Natural killer cell treated with Interleukin-12 subunit alpha and Interleukin-12 subunit beta and Interleukin-15 and Interleukin-18, amount 100 ng/mL, for 72 hours (primary cell): ENCODE measurements around the gene REG1A. TPM values are rescaled to one million over a fixed set of nuclear protein-coding genes. Genes with fewer than 3 reads are reported as not detected.

Experiments
- ATAC-seq, 2 donors: fragments of 150-1000 bp; cut with Tn5 transposase in 1 of 2; sonication (Bioruptor Pico), chemical (Tn5 transposase) in 1 of 2; 2 replicates each; pipeline ENCODE4 v1.10.0; 2021
- DNase-seq: peaks from one replicate; pipeline ENCODE4 v3.0.0; 2022; ENCODE audit warnings: low spot score
- H3K27ac Mint-ChIP-seq, 2 donors: 1 replicate in 1 of 2; 2 replicates in 1 of 2; pipeline ENCODE4 v1.8.0; 2022; ENCODE audit warnings: mixed read lengths in 2 of 2, mild to moderate bottlenecking in 1 of 2, moderate library complexity in 1 of 2
- H3K27me3 Mint-ChIP-seq, 2 donors: 1 replicate in 1 of 2; 2 replicates in 1 of 2; pipeline ENCODE4 v1.8.0; 2022; ENCODE audit warnings: mixed read lengths in 2 of 2
- H3K36me3 Mint-ChIP-seq: one replicate; pipeline ENCODE4 v1.8.0; 2022; ENCODE audit warnings: mixed read lengths
- H3K4me1 Mint-ChIP-seq, 2 donors: 1 replicate in 1 of 2; 2 replicates in 1 of 2; pipeline ENCODE4 v1.8.0; 2022; ENCODE audit warnings: low read depth in 2 of 2, mixed read lengths in 2 of 2, mild to moderate bottlenecking in 1 of 2
- H3K4me3 Mint-ChIP-seq: one replicate; pipeline ENCODE4 v1.8.0; 2022; ENCODE audit warnings: mixed read lengths
- H3K9me3 Mint-ChIP-seq: 2 replicates; pipeline ENCODE4 v1.8.0; 2022; ENCODE audit warnings: mixed read lengths
- total RNA-seq, 2 donors: library from RNA; stranded (reverse); gene quantifications; one replicate each; pipeline ENCODE4 v1.2.3, GENCODE V29; 2022

Gene REG1A
- total RNA-seq, 2 donors from 2014 or later: not detected

DNA sequence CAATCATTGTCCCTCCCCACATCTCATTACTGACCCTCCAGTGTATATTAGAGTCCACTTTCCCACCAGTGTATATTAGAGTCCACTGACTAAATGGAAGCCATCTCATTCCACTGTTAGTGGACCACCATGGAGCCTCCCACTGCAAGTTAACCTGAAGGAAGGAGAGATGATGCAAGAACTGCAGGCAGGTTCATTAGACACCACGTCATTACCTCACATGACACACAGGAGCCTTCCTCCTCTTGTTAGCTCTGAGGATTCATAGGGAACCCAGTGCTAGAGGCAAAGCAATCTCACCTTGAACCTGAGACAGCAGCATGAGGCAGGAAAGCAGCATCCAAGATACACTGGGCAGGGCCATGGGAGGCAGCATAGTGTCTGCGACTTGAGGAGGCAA is 38.7 kb downstream of the REG1A start:
- Mint-ChIP-seq H3K27me3 (no peaks in the 10 kb centered on the region), H3K27ac (no peak overlapping the region), H3K4me1 (no peaks in the 10 kb centered on the region), H3K4me3 (no peak overlapping the region), H3K9me3 (peaks cover 11% of the 10 kb centered on the region), H3K36me3 (peaks cover 4% of the 10 kb centered on the region)
- DNase-seq (no peak), ATAC-seq (no peak)

DNA sequence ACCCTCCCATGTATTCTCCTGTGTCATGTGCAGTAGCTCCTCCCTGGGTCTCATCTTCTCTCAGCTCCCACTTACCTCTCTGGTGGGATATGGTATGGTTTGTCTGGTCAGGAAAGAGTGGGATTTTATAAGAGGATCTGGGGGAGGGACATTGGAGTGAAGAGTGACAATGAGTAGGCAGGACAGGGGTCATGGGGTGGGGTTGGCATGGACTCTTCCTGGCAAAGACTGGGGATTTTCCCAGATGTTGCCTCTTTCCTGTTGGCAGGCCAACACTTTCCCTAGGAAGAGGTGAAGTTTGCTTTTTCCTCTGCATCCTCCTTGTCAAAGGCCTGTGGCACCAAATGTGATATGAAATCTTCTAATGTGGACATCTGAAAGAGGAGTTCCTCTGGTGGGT is 39.4 kb downstream of the REG1A start, which contains the start of gene REG3A:
TSS of gene REG3A (minus strand) at position 101 of the 400 bp plus-strand sequence. CDS start 348 bp downstream, outside the sequence.
- Mint-ChIP-seq H3K27me3 (no peaks in the 10 kb centered on the region), H3K4me3 (no peak within 1 kb of the TSS), H3K36me3 (peaks cover 4% of the 10 kb centered on the region), H3K4me1 (no peaks in the 10 kb centered on the region), H3K27ac (no peak within 1 kb of the TSS), H3K9me3 (peaks cover 11% of the 10 kb centered on the region)
- ATAC-seq (no peak), DNase-seq (no peak)

DNA sequence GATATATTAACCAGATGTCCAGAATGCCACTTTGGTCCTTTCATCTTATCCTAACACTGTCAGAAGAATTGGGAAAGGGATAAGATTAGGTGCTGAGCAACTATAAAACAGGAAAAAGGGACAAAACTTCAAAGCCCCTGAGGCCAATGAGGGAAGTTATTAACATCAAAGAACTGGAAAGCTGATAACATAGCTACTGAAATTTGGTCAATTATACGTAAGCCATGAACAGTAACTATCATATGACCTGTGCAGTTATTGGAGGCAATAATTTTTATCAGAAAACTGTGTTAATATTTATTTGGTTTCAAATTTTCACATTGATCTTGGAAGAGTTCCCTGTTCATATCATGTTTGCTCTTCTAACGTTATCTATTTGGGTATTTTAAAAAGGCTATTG is 41.8 kb downstream of the REG1A start:
- ATAC-seq: no peak
- no peaks in the 10 kb centered on the region for H3K27me3 Mint-ChIP-seq
- H3K4me1 Mint-ChIP-seq: no peaks in the 10 kb centered on the region
- no peak for DNase-seq
- H3K9me3 Mint-ChIP-seq: peaks cover 12% of the 10 kb centered on the region
- H3K36me3 Mint-ChIP-seq: peaks cover under 1% of the 10 kb centered on the region
- H3K4me3 Mint-ChIP-seq: no peak overlapping the region
- H3K27ac Mint-ChIP-seq: no peak overlapping the region

DNA sequence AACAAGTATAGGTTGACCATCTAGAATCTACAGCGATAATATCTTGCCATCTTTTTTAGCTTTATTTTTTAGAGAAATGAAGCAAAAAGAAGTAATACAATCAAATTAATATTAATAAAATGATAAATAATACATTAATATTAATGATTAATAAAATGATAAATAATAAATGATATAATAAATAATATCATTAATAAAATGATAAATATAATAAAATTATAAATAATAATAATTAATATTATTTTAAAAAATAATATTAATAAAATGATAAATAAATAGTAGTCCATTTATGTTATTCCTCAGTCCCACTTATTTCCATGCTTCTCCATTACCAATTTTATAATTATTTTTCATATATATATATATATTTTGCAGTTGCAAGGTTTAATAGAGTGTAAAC is 42.5 kb downstream of the REG1A start:
- H3K4me3 Mint-ChIP-seq: no peak overlapping the region
- H3K27ac Mint-ChIP-seq: no peak overlapping the region
- peaks cover 11% of the 10 kb centered on the region for H3K9me3 Mint-ChIP-seq
- no peaks in the 10 kb centered on the region for H3K4me1 Mint-ChIP-seq
- DNase-seq (no peak), ATAC-seq (no peak)
- no peaks in the 10 kb centered on the region for H3K27me3 Mint-ChIP-seq
- no peaks in the 10 kb centered on the region for H3K36me3 Mint-ChIP-seq

DNA sequence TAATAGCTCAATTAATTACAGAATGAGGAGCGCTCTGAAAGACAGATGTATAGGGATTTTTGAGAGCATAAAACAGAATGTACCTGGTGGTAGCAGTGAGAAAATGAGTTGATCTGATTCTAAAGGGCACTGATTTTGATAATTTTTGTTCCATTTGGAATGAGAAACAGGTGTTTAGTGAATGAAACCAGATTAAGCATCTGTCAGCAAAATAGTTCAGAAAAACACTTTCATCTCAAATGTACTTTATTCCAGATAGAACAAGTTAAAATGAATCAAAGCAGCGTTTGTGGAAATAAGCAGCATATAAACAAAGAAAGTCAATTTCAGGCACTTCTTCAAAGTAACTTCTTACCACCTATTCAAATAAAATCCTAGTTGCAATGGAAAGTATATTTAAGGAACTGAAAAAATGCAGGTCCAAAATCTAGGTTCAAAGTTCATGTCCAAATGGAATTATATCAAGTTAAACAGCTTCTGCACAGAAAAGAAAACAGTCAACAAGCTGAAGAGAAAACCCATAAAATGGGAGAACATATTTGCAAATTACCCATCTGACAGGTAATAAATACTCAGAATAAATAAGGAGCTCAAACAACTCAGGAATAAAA is 51.2 kb downstream of the REG1A start:
- no peak overlapping the region for H3K4me3 Mint-ChIP-seq
- no peak overlapping the region for H3K27ac Mint-ChIP-seq
- H3K27me3 Mint-ChIP-seq: no peaks in the 10 kb centered on the region
- no peak for ATAC-seq
- no peaks in the 10 kb centered on the region for H3K4me1 Mint-ChIP-seq
- peaks cover 10% of the 10 kb centered on the region for H3K36me3 Mint-ChIP-seq
- H3K9me3 Mint-ChIP-seq: peaks cover 19% of the 10 kb centered on the region
- DNase-seq: no peak

Other genes with a start within 250 kb of the REG1A start
- not detected for gene REG3G, start 94.8 kb upstream of the REG1A start, total RNA-seq
- not detected for gene REG1B, start 32.5 kb upstream of the REG1A start, total RNA-seq
- gene REG3A, start 39.3 kb downstream of the REG1A start, total RNA-seq: not detected